Eye (tissue), 1 donor: ENCODE measurements around the gene H6PD.

Experiments used
- DNase-seq: peaks from one replicate; pipeline ENCODE4 v3.0.0-alpha.2; 2015

The H6PD gene

GRCh38 chr1:9302745-9303524 lies 68.4 kb downstream of the H6PD start:
- DNase-seq, result no peak

GRCh38 chr1:9303916-9304315 lies 69.3 kb downstream of the H6PD start:
- DNase-seq, result no peak

GRCh38 chr1:9305216-9305615 lies 70.6 kb downstream of the H6PD start:
- DNase-seq, result no peak

- DNase-seq, result no peak
Measured at GRCh38 chr1:9306006-9306405, 71.4 kb downstream of the H6PD start.

- no peak for DNase-seq
Measured at GRCh38 chr1:9307303-9307702, 72.7 kb downstream of the H6PD start.

- no peak for DNase-seq
Measured at GRCh38 chr1:9308236-9308785, 73.7 kb downstream of the H6PD start.

GRCh38 chr1:9309080-9309479 lies 74.5 kb downstream of the H6PD start:
- no peak for DNase-seq

GRCh38 chr1:9309991-9310390 lies 75.4 kb downstream of the H6PD start:
- DNase-seq, result no peak

- no peak for DNase-seq
Measured at GRCh38 chr1:9311029-9311428, 76.5 kb downstream of the H6PD start.

GRCh38 chr1:9311479-9311878 lies 76.9 kb downstream of the H6PD start:
- no peak for DNase-seq

GRCh38 chr1:9312168-9312720 lies 77.7 kb downstream of the H6PD start:
- no peak for DNase-seq

GRCh38 chr1:9313576-9313975 lies 79.0 kb downstream of the H6PD start:
- no peak for DNase-seq

- no peak for DNase-seq
Measured at GRCh38 chr1:9314111-9314510, 79.5 kb downstream of the H6PD start.

- DNase-seq, result no peak
Measured at GRCh38 chr1:9314711-9315379, 80.3 kb downstream of the H6PD start.

- no peak for DNase-seq
Measured at GRCh38 chr1:9315411-9316079, 81.0 kb downstream of the H6PD start.

GRCh38 chr1:9316080-9316444 lies 81.5 kb downstream of the H6PD start:
- no peak for DNase-seq

- DNase-seq, result no peak
Measured at GRCh38 chr1:9316512-9316911, 81.9 kb downstream of the H6PD start.

GRCh38 chr1:9317072-9317471 lies 82.5 kb downstream of the H6PD start:
- DNase-seq, result no peak

GRCh38 chr1:9317591-9318417 lies 83.2 kb downstream of the H6PD start:
- DNase-seq, result no peak

GRCh38 chr1:9319208-9319788 lies 84.7 kb downstream of the H6PD start:
- DNase-seq, result no peak

GRCh38 chr1:9319789-9320519 lies 85.4 kb downstream of the H6PD start:
- DNase-seq, result peak; percentile 30
